ENCODE data around the gene DPP9. TPM values are rescaled to one million over a fixed set of nuclear protein-coding genes. Genes with fewer than 3 reads are reported as not detected.

DPP9 gene
- total and polyA plus RNA-seq, 2 of the 8 experiments (the other 6 are each of a cell fraction or from before 2014, with no cell fraction given) = 11.6 to 40.7 TPM

DNA sequence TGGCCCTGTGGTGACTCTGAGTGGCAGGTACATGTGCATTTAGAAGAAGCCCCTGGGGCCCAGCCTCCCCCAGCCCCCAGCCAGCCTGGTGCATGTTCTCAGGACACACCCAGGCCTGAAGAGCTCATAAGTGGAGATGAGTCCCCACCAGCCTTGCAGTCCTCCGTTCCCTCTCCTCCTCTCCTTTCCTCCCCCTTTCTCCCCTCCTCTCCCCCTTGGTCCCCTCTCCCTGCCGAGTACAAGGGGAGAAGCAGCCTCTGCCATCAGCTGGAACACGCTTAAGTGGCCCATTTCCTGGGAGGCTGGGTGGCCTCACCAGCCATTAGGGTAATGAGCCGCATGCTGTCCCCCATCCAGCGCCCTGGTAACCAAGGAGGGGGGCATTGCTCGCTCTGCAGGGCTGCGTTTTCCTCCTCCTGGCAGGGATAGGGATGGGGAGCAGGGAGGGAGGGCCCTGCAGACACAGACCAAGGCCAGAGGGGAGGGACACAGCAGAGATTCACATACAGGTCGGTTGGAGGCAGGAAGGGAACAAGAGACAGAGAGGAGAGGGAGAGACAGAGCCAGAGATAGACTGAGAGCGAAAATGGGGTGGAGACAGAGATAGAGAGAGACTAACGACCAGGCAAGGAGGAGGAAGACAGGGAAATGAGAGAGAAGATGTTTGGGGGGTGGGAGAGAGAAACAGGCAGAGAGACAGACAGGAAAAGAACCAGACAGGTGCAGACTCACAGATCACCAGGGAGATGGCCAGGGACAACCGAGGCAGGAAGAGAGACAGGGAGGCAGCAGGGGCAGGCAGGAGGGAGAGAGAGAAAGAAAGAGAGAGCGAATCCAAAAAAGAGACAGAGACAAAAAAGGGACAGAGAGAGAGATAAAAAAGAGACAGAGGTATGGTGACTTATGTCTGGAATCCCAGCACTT is 19.3 kb upstream of the DPP9 start (continued):
- TF ChIP-seq SAP30 (IDR thresholded peaks at IDR 0.05; ENCODE audit: insufficient read depth, insufficient replicate concordance, low read length) = peak; percentile 31
